Tibial nerve (tissue), 4 donors: Measurements from ENCODE around the gene CTAGE6. TPM values are rescaled to one million over a fixed set of nuclear protein-coding genes. Genes with fewer than 3 reads are reported as not detected.
"Not testable (repeated sequence)": the region's sequence is repeated elsewhere in the genome, so short reads cannot be mapped to it uniquely, and the experiment has no call there.

Source experiments
- DNase-seq, 2 donors: peaks; one replicate each; pipeline ENCODE4 v3.0.0-alpha.2; 2019; ENCODE audit warnings: low spot score in 2 of 2
- H3K27ac ChIP-seq, 4 donors: fragments of 200-600 bp; sonication (generic) in 3 of 4; one replicate each; pipeline ENCODE4 v1.5.1; 2017 to 2019; ENCODE audit warnings: mild to moderate bottlenecking in 1 of 4
- H3K27me3 ChIP-seq, 2 donors: fragments of 200-600 bp; sonication (generic) in 1 of 2; one replicate each; pipeline versions ENCODE4 v1.5.1 to v1.6.0; 2017 to 2019
- H3K36me3 ChIP-seq, 3 donors: fragments of 200-600 bp; sonication (generic); one replicate each; pipeline ENCODE4 v1.5.1; 2018 to 2019
- H3K4me1 ChIP-seq, 4 donors: fragments of 200-600 bp; sonication (generic) in 3 of 4; one replicate each; pipeline ENCODE4 v1.5.1; 2017 to 2019
- H3K4me3 ChIP-seq, 4 donors: fragments of 200-600 bp; sonication (generic) in 3 of 4; one replicate each; pipeline ENCODE4 v1.5.1; 2017 to 2019; ENCODE audit warnings: mild to moderate bottlenecking in 1 of 4, moderate library complexity in 1 of 4
- H3K9me3 ChIP-seq, 4 donors: fragments of 200-600 bp; sonication (generic) in 3 of 4; one replicate each; pipeline ENCODE4 v1.5.1; 2017 to 2019
- WGBS, 2 donors: methylation state at CpG; one replicate each; pipeline ENCODE4 v1.1.5; 2018; 5-methylcytosine and 5-hydroxymethylcytosine counted together
- small RNA-seq: library from RNA; depleted of rRNA; stranded (forward); fragments of <200 nt; gene quantifications from one replicate; pipeline ENCODE3, GENCODE V24; 2016
- total RNA-seq, 4 donors: library from RNA; depleted of rRNA; stranded (reverse); fragments of >200 nt; gene quantifications; one replicate each; pipeline ENCODE4 v1.1.0, GENCODE V29; 2016

The CTAGE6 gene
- total RNA-seq, 4 donors from 2014 or later: 0.90 to 2.0 (median 1.0) TPM; not detected in 1

DNA sequence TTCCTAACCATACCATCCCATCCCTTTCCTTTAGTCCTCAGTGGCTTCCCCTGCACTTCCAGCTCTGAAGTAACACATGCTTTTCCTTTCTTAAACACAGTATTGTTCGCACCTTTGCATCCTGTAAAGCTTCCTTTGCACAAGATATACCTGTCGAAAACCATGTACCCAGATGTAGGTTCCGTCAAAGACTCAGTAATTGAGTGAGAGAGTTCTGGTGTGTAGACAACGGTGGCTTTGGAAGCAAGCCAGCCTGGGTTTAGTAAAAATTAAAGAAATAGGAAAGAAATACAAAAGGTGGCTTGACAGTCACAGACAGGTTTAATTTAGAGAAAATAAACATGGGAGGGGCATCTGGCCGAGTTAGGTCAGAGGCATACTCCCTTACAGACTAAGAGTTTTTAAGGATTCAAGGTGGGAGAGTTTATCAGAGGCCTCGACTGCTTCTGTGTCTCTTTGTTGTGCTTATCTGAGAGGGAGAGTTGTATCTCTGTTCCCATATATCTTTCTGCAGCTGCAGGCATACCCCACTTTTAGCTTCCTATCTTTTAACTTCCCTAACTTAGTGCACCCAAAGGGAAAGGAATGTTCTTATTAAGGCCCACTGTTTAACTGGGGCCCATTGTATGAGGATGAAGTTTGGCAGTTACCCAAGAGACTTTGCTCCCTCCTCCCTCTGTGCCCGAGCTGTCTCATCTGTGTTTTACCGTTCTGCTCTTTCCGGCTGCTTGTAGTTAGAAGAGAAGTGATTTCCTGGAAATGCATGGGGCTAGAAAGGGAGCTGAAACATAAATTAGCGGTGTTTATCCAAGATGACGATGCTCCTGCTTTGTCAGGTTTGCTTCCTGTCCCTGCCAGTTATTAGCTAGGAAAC, 42.7 kb downstream of the CTAGE6 start:
- H3K4me1 ChIP-seq, H3K4me3 ChIP-seq, H3K9me3 ChIP-seq, H3K27me3 ChIP-seq, H3K27ac ChIP-seq, H3K36me3 ChIP-seq, DNase-seq: not testable (repeated sequence)
- no CpG with 5 or more reads among the region's 11 CpGs for WGBS, 2 donors

DNA sequence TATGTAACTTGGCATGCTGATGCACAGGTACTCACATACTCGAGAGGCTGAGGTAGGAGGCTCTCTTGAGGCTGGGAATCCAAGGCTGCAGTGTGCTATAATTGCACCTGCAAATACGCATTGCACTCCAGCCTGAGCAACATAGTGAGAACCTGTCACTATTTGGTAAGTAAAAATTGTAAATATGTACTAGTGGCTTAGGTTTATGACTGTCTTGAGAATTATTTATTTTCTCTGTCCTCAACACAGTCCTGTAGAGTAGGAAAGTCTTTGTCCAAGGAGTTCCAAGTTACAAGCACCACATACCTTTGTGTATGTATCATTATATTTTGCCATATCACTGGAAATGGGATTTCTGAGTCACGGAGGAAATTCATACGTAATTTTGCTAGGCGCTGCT, 45.1 kb downstream of the CTAGE6 start:
- H3K4me1 ChIP-seq, DNase-seq, H3K36me3 ChIP-seq, H3K4me3 ChIP-seq, H3K27me3 ChIP-seq, H3K27ac ChIP-seq, H3K9me3 ChIP-seq: not testable (repeated sequence)
- WGBS, 2 donors: 100% methylated on average over 1 to 2 of the region's 5 CpGs

DNA sequence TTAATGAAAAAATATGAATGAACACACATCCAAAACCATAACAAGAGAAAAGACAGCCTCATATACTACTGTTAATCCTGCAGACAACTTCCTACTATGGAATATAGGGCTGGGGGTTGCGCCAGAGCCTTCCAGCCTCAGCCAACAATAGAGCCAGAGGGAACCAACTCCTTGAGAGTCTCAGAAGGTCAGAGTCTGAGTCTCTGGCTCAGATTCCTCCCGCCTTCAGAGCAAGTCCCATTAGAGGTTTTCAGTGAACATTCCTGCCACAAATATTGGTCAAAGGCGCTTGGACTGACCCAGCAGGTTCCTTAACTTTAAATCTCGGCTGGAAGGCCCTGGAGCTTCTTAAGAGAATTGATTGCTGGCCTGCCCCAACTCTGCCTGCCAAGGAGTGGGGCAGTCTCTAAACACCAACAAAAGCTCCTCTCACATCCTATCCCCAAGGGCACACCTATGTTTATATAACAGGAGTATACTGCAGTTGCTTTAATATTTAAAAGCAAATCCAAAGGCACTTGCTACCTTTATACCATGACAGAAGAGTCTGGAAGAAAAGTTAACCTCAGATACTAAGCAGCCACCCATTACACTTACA, 45.7 kb downstream of the CTAGE6 start:
- not testable (repeated sequence) for H3K9me3 ChIP-seq, H3K4me3 ChIP-seq, H3K4me1 ChIP-seq, H3K27me3 ChIP-seq, H3K27ac ChIP-seq, DNase-seq, H3K36me3 ChIP-seq
- no CpG with 5 or more reads among the region's 4 CpGs for WGBS, 2 donors

DNA sequence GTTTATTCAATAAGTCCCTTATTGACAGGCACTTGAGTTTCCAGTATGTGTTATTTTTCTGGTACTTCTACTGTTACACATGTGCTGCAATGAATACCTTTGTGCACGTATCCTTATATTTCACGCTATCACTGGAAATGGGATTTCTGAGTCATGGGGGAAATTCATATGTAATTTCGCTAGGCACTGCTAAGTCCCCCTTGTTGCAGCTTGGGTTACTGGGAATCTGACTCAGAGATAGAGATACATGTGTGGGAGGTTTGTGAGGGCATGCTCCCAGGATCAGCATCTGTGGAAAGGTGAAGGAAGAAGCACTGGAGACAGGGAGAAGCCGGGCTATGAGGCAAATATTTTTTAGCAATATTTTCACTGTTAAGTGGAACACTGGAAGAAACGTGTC, 47.6 kb downstream of the CTAGE6 start:
- not testable (repeated sequence) for H3K9me3 ChIP-seq, H3K4me1 ChIP-seq, H3K4me3 ChIP-seq, H3K36me3 ChIP-seq, DNase-seq, H3K27ac ChIP-seq, H3K27me3 ChIP-seq
- no CpG with 5 or more reads among the region's 5 CpGs for WGBS, 2 donors

Small RNA genes within 50 kb of the gene (small RNA-seq; reads per million reads assigned to genes)
- not detected for gene RNU6-267P

Other genes starting within 250 kb of the CTAGE6 start
- 1 to 10 TPM in 1 of 4 donors, under 1 TPM in 1, not detected in 2; 0.44 to 1.5 TPM for gene CTAGE15, start 185.9 kb downstream of the CTAGE6 start, total RNA-seq
- gene TCAF2, start 136.7 kb downstream of the CTAGE6 start, total RNA-seq: 1 to 10 TPM; 2.7 to 5.7 (median 4.3) TPM
- 10 to 100 TPM; 32.7 to 61.2 (median 44.4) TPM for gene TCAF1, start 144.5 kb upstream of the CTAGE6 start, total RNA-seq
- gene OR2F2, start 177.5 kb upstream of the CTAGE6 start, total RNA-seq: not detected
- gene OR2F1, start 197.1 kb upstream of the CTAGE6 start, total RNA-seq: not detected
- not detected for gene OR6B1, start 242.6 kb upstream of the CTAGE6 start, total RNA-seq